Caco-2 (cell line): Measurements from ENCODE around the gene MED25. TPM values are rescaled to one million over a fixed set of nuclear protein-coding genes. Genes with fewer than 3 reads are reported as not detected.
A peak's percentile ranks its signal among the peaks of the same experiment; 100 is the strongest.

Source experiments
- BruUV-seq: library from RNA; stranded (reverse); fragments of 400-500 nt; replicated peaks from 2 replicates; lab custom pipeline; 2021; lab: Mats Ljungman, UMichigan
- CTCF ChIA-PET: fragments of 300-600 bp; sonication (Branson Sonifier 250); formaldehyde crosslinking; loops from one replicate; lab custom pipeline; 2022; ENCODE audit warnings: antibody characterized with exemption; lab: Charles Lee
- POLR2A ChIA-PET: fragments of 300-600 bp; sonication (Branson Sonifier 250); formaldehyde crosslinking; loops from one replicate; lab custom pipeline; 2022; ENCODE audit warnings: antibody characterized with exemption; lab: Charles Lee
- DNase-seq, 2 experiments: peaks; one replicate each; pipeline versions ENCODE4 v3.0.0 to v3.0.0-alpha.2; 2020 to 2022
- H3K27me3 ChIP-seq: replicated peaks from 2 replicates; pipeline ENCODE4 v1.6.0; 2011; ENCODE audit warnings: low read length; ENCODE audit not compliant: control insufficient read depth, insufficient read depth
- H3K36me3 ChIP-seq: 2 replicates; pipeline ENCODE4 v1.5.1; 2011; ENCODE audit warnings: low read length; ENCODE audit not compliant: control insufficient read depth, insufficient read depth
- H3K4me1 ChIP-seq: fragments of 250-450 bp; sonication (Bioruptor Pico); 2 replicates; pipeline ENCODE4 v1.5.1; 2020; ENCODE audit warnings: mild to moderate bottlenecking
- H3K4me3 ChIP-seq: 2 replicates; pipeline ENCODE4 v1.5.1; 2011; ENCODE audit warnings: low read depth, mild to moderate bottlenecking, control low read depth, low read length
- H3K9me3 ChIP-seq: fragments of 250-450 bp; sonication (Bioruptor Pico); 2 replicates; pipeline ENCODE4 v1.5.1; 2020; ENCODE audit warnings: mild to moderate bottlenecking, moderate library complexity
- H3K27ac Mint-ChIP-seq: one replicate; pipeline ENCODE4 v1.8.0; 2022; ENCODE audit warnings: mixed read lengths; ENCODE audit not compliant: unreplicated experiment
- H3K27me3 Mint-ChIP-seq: one replicate; pipeline ENCODE4 v1.8.0; 2022; ENCODE audit warnings: mixed read lengths; ENCODE audit not compliant: insufficient read depth, unreplicated experiment
- H3K36me3 Mint-ChIP-seq: one replicate; pipeline ENCODE4 v1.8.0; 2022; ENCODE audit warnings: mild to moderate bottlenecking, mixed read lengths; ENCODE audit not compliant: insufficient read depth, unreplicated experiment
- H3K4me1 Mint-ChIP-seq: one replicate; pipeline ENCODE4 v1.8.0; 2022; ENCODE audit warnings: low read depth, mixed read lengths; ENCODE audit not compliant: unreplicated experiment
- H3K4me3 Mint-ChIP-seq: one replicate; pipeline ENCODE4 v1.8.0; 2022; ENCODE audit warnings: mild to moderate bottlenecking, moderate library complexity, mixed read lengths; ENCODE audit not compliant: unreplicated experiment
- H3K9me3 Mint-ChIP-seq: one replicate; pipeline ENCODE4 v1.8.0; 2022; ENCODE audit warnings: mixed read lengths; ENCODE audit not compliant: unreplicated experiment
- CTCF ChIP-seq, 2 experiments: fragments of 200-600 bp in 1 of 2; IDR thresholded peaks; 1 replicate in 1 of 2; 2 replicates in 1 of 2; pipeline versions ENCODE4 v1.5.1 to v1.8.0; 2011 to 2022; ENCODE audit warnings: antibody characterized with exemption in 1 of 2, control low read depth in 1 of 2, inconsistent platforms in 1 of 2, low read depth in 1 of 2, low read length in 1 of 2, mild to moderate bottlenecking in 1 of 2, moderate library complexity in 1 of 2; ENCODE audit not compliant: insufficient read depth in 1 of 2, severe bottlenecking in 1 of 2, unreplicated experiment in 1 of 2
- intact Hi-C: fragments of 100-400 bp; cut with micrococcal nuclease; formaldehyde crosslinking; loops from one replicate; pipeline ENCODE4 v1.10.0; 2022; ENCODE audit not compliant: unreplicated experiment
- total RNA-seq: library from RNA; stranded (reverse); gene quantifications from 2 replicates; pipeline ENCODE4 v1.2.3, GENCODE V29; 2022

The MED25 gene
- total RNA-seq, 1 experiment from 2014 or later: 102 TPM

GRCh38 chr19:49786376-49786820, 31.7 kb upstream of the MED25 start:
- Mint-ChIP-seq H3K27ac (peak overlapping the region; percentile 80), H3K4me1 (peaks cover 21% of the 10 kb centered on the region), H3K27me3 (no peaks in the 10 kb centered on the region), H3K9me3 (no peaks in the 10 kb centered on the region), H3K4me3 (peak overlapping the region; percentile 52), H3K36me3 (peaks cover 68% of the 10 kb centered on the region)
- ChIA-PET POLR2A (interaction anchor here (0.8 to 1.0 kb wide), 2 partner anchors 20 to 21 kb away, joined by 4 to 5 read pairs; partner anchors contain the start of gene AP2A1), CTCF (interaction anchor here (1.2 to 1.6 kb wide), 2 partner anchors 19 to 64 kb away, joined by 3 to 4 read pairs; partner anchors contain the start of genes AP2A1 and PTOV1)
- intact Hi-C loops: no loop called here
- H3K9me3 ChIP-seq: no peaks in the 10 kb centered on the region
- no peak overlapping the region for H3K4me3 ChIP-seq
- no TSS peak for BruUV-seq
- no peak for TF ChIP-seq CTCF (IDR thresholded peaks at IDR 0.05; ENCODE audit: insufficient read depth in 1 of 2, low read depth in 1 of 2, low read length in 1 of 2, severe bottlenecking in 1 of 2, unreplicated experiment in 1 of 2)
- peak; percentile 52 to 67 for DNase-seq
- no peaks in the 10 kb centered on the region for H3K27me3 ChIP-seq
- peaks cover 15% of the 10 kb centered on the region for H3K4me1 ChIP-seq
- H3K36me3 ChIP-seq: peaks cover 2% of the 10 kb centered on the region

GRCh38 chr19:49787746-49788145, 30.3 kb upstream of the MED25 start:
- no TSS peak for BruUV-seq
- ChIA-PET CTCF (no interaction called here), POLR2A (no interaction called here)
- Histone ChIP-seq H3K4me3 (no peak overlapping the region), H3K27me3 (no peaks in the 10 kb centered on the region), H3K36me3 (peaks cover 1% of the 10 kb centered on the region), H3K4me1 (peaks cover 15% of the 10 kb centered on the region), H3K9me3 (no peaks in the 10 kb centered on the region)
- no peak overlapping the region for H3K27ac Mint-ChIP-seq
- H3K36me3 Mint-ChIP-seq: peaks cover 65% of the 10 kb centered on the region
- no peaks in the 10 kb centered on the region for H3K9me3 Mint-ChIP-seq
- intact Hi-C loops: no loop called here
- H3K4me1 Mint-ChIP-seq: peaks cover 19% of the 10 kb centered on the region
- no peak overlapping the region for H3K4me3 Mint-ChIP-seq
- no peak for TF ChIP-seq CTCF (IDR thresholded peaks at IDR 0.05; ENCODE audit: insufficient read depth in 1 of 2, low read depth in 1 of 2, low read length in 1 of 2, severe bottlenecking in 1 of 2, unreplicated experiment in 1 of 2)
- H3K27me3 Mint-ChIP-seq: no peaks in the 10 kb centered on the region
- no peak for DNase-seq

GRCh38 chr19:49788857-49789256, 29.2 kb upstream of the MED25 start:
- no peak overlapping the region for H3K27ac Mint-ChIP-seq
- Histone ChIP-seq H3K27me3 (no peaks in the 10 kb centered on the region), H3K36me3 (peaks cover 1% of the 10 kb centered on the region), H3K4me1 (peaks cover 15% of the 10 kb centered on the region), H3K9me3 (no peaks in the 10 kb centered on the region), H3K4me3 (no peak overlapping the region)
- no peak for DNase-seq
- no peak for TF ChIP-seq CTCF (IDR thresholded peaks at IDR 0.05; ENCODE audit: insufficient read depth in 1 of 2, low read depth in 1 of 2, low read length in 1 of 2, severe bottlenecking in 1 of 2, unreplicated experiment in 1 of 2)
- POLR2A ChIA-PET: no interaction called here
- intact Hi-C loops: no loop called here
- no TSS peak for BruUV-seq
- no peak overlapping the region for H3K4me3 Mint-ChIP-seq
- CTCF ChIA-PET: no interaction called here
- H3K27me3 Mint-ChIP-seq: no peaks in the 10 kb centered on the region
- peaks cover 19% of the 10 kb centered on the region for H3K4me1 Mint-ChIP-seq
- H3K36me3 Mint-ChIP-seq: peaks cover 59% of the 10 kb centered on the region
- H3K9me3 Mint-ChIP-seq: no peaks in the 10 kb centered on the region
